GM21737 (cell line): ENCODE results near the gene MORN5.
"Not testable (repeated sequence)": the region's sequence is repeated elsewhere in the genome, so short reads cannot be mapped to it uniquely, and the experiment has no call there.

Experiments used
- ATAC-seq: cut with Tn5 transposase; IDR thresholded peaks from one replicate; pipeline ENCODE4 v1.9.1; 2021; ENCODE audit warnings: mild to moderate bottlenecking, moderate library complexity; ENCODE audit not compliant: unreplicated experiment

Gene MORN5

DNA sequence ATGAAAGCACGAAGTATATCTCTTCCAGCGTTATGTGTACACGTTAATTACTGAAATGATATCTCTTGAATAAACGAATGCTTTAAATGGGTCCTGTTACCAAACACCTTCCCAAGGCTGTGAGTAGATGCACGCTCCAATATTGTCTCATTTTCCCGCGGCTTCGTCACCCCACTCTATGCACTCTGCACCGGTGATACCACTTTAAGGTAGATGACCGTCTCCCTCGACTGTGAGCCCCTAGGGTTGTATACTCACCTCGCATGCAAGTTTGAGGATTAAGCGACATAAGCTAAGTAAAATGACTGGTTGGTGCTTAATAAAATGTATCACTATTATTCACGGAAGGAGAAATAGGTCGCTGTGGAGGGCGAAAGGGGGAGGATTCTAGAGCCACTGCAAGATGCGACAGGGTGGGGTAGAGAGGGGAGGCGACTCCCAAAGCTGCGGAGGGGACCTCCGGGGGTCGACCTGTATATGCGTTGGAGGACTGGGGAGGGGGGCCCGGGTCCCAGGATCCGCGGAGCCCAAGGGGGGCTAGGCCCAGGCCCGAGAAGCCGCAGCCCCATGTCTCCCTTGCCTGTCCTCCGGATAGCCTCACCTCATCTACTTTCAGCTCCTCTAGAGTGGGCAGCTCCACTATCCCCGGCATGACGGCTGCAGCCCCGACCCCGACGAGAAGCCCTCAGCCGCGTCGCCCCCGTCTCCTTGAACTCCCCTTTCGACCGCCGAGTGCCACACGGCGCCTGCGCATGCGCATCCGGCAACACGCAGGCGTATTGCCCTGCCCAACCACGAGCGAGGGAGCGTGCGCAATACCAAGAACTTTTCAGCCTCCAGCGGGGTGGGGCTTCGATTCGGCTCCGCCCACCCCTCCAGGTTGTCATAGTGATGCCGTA lies at the start of gene MORN5, which contains the start of gene NDUFA8:
Gene MORN5 (plus strand): TSS at position 883 of the 899 bp plus-strand sequence. CDS start 65 bp downstream, outside the sequence.
Gene NDUFA8 (minus strand): TSS at position 754 of the 899 bp plus-strand sequence. CDS start 102 bp downstream, at position 652.
- ATAC-seq, result peak; percentile 88

DNA sequence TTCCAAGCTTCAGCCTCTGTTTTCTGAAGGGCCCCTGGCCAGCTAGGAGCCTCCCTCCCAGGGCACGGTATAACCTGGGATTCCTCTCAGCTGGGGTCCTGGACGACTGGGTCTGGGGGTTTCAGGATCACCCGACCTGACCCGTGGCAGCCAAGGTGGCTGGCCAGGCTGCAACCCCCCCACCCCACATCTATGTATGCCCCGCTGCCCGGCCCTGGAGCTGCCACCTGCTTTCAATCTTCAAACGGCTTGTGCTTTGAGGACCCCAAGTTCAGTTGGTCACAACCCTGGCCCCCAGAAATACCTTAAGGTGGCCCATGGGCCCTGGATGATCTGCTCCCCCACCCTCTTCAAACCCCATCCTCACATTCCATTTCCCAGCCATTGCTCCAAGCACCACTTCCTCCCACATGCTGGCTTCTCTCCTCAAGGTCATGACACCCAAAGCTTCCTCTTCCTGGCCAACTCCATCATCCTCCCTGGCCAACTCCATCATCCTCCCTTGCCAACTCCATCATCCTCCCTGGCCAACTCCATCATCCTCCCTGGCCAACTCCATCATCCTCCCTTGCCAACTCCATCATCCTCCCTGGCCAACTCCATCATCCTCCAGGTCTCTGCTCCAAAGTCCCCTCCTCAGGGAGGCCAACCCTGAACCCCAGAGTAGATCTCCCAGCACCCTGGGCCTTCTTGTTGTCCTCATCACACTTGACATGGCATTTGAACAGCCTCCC lies 49.4 kb upstream of the MORN5 start:
- no peak for ATAC-seq

DNA sequence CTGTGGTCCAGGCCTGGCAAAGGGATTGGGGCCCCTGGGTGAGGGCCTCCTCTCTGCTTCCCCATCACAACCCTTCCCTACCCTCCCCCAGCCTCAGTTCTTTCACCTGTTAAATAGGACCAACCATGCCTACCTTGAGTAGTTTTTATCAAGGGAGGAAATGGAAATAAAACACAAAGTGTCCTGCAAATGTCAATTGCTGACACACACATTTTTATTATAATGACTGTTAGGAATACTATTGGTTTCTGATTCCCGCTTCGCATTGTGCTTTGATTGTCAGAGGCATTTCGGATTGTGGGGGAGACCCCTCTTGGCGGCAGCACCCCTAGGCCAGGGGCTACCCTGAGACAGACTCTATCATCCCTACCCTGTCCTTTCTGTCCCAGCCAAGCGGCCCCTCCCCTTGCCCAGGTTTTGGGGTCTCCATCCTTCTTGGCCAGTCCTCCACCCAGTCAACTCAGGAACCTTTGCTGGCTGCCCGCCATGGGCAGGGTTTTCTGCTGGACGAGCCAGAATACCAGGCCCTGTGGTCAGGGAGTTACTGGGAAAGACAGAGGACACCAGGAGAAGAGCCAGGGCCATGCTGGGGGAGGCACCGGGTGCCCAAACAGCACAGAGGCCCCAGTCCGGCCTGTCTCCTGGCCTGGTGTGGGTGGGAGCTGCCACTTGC lies 48.2 kb upstream of the MORN5 start:
- ATAC-seq, result no peak

DNA sequence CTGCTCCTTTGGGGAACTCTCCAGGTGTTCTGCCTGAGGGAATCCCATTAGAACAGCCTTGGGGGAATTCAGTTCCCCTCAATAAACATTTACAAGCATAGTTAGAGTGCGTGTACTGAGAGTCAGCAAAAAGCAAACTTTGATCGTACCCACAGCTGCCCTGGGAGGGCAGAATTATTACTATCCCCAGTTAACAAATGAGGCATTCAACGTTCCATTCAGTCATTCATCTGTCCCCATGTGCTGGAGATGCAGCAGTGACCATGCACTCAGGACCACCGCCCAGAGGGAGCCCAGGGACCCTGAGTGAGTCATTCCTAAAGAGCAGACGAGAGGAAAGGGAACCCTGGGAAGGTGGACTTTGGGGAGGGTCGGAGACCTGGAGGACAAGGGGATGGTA lies 47.5 kb upstream of the MORN5 start:
- ATAC-seq, result no peak

DNA sequence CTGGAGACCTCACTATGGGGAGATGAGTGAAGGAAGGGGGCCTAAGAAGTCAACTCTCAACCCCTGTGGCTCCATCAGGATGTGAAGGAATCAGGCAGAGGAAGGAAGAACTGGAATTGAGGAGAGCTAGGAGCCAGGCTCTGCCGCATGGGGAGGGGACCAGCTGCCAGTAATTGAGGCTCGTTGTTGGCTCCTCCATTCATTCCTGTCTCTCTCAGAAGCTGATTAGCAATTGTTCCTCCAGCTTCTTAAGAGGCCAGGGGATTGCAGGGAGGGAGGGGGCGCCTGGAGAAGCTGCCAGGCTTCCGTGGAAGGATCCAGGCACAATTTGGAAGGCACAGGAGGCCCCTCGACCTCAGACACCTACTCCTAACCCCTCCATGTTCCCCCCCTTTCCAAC lies 46.1 kb upstream of the MORN5 start:
- ATAC-seq, result no peak

DNA sequence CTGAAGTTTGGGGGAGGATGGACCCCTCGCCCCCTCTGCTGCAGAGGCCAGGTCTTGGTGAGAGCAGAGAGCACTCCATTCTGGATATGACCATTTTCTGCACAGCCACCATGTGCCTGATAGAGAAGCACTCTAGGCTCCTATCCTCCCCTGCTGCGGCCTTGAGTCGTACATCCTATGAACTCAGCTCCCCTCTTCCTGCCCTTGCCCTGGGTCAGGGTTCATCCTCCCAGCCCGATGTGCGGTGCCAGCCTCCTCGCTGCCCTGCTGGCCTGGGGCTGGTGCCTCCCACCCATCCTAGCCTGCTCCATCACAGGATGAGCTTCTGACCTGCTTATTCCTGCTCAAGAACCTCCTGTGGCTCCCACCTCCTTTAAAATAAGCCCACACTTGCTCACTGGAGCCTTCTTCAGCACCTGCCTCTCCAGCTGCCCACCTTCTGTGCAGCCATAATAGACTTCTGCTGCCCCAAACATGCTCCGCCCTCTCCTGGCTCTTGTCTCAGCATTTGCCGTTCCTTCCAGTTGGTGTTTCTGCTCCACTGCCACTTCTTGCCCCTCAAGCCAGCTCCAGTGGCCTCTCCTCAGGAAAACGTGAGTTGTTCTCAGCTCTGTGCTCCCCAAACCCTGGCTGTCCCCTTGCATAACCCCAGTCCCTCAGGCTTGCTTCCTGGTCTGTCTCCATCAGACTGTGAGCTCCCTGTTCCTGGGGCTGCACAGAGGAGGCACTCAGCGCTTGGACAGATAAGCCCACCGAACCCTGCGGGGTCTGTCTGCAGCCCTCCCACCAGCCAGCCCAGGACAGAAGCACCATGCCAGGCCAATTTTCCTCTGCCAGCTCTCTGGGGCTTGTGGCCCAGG lies 44.3 kb upstream of the MORN5 start:
- no peak for ATAC-seq

DNA sequence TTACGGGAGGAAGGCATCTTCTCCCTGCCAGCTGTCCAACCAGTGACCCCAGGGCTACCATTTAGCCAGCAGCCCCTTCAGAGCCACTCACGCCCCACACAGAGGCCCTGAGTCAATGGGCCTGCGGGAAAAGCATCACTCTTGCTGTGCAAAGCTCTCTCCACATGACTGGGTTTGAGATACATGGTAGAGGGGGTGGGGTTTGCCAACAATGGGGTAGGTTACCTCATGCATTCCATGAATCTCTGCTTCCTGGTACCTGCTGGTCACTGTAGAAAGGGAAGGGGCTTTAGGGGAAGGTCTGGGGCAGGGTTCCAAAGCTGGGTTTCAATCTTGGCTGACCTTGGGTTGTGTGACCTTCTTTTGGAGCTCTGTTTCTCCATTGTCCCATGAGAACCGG lies 43.7 kb upstream of the MORN5 start:
- ATAC-seq, result no peak

DNA sequence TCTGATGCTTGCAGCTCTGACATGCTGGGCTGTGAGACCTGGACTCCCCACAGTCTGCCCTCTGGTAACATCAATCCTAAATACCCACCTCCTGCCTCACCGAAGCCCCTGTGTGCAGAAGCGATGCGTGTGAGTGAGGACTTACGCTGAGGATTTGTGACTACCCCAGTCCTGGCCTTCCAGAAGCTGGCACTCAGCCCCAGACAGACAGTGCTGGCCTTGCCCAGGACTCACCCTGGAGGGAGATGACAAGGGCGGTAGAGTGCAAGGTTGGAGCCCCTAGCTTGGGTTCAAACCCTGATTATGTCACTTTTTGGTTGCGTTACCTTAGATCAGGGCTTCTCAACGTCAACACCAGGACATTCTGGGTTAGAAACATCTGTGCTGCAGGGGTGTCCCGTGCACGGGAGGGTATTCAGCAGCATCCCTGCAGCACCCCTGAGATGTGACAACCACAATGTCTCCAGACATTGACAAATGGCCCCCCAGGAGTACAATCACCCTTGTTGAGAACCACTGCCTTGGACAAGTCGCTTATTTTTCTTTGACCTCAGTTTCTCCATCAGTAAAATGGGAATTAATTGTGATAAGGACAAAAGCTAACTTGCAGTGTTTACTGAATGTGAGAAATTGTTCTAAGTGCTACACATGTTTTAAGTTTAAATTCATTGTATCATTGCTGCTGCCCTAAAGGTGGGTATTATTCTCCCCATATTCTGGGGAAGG lies 43.1 kb upstream of the MORN5 start:
- ATAC-seq, result no peak

DNA sequence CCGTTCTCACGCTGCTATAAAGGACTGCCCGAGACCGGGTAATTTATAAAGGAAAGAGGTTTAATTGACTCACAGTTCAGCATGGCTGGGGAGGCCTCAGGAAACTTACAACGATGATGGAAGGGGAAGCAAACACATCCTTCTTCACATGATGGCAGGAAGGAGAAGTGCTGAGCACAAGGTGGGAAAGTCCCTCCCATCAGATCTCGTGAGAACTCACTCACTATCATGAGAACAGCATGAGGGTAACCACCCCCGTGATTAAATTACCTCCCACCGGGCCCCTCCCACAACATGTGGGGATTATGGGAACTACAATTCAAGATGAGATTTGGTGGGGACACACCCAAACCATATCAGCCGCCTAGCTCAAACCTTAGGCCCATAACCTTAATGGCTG lies 42.5 kb upstream of the MORN5 start:
- not testable (repeated sequence) for ATAC-seq

DNA sequence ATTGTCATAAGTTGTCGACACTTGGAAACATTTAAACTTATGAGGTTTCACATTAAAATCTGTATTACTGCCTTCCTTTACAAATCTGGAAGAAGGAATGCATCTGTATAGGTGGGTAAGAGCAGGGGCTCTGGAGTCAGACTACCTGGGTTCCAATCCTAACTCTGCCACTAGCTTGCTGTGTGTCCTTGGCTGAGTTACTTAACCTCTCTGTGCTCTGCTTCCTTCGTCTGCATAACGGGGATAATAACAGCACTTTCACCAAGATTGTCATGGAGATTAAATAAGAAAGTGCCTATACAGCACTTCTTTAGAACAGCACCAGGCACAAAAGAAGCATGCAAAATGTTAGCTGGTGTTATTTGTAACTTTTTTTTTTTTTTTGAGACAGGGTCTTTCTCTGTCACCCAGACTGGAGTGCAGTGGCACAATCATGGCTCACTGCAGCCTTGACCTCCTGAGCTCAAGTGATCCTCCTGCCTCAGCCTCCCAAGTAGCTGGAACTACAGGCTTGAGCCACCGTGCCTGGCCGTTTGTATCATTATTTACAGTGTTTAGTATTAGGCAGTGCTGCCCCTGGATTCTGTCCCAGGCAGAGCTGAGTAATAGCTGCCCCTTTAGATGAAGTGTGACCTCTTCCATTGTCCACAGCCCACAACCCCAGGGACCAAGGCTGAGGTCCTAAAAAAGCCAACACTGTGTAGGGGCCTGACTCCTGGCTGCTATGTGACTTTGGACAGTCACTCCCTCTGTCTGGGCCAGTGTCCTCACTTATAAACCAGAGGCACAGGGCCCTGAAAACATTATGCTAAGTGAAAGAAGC lies 41.2 kb upstream of the MORN5 start:
- ATAC-seq, result no peak

DNA sequence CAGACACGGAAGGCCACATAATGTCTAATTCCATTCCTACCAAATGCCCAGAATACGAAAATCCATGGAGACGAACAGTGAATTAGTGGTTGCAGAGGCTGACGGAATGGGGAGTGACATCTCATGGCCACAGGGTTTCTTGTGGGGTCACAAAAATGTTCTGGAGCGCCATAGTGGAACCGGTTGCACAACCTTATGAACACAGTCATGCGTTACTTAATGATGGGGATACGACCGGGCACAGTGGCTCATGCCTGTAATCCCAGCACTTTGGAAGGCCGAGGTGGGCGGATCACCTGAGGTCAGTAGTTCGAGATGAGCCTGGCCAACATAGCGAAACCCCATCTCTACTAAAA lies 40.6 kb upstream of the MORN5 start:
- no peak for ATAC-seq

DNA sequence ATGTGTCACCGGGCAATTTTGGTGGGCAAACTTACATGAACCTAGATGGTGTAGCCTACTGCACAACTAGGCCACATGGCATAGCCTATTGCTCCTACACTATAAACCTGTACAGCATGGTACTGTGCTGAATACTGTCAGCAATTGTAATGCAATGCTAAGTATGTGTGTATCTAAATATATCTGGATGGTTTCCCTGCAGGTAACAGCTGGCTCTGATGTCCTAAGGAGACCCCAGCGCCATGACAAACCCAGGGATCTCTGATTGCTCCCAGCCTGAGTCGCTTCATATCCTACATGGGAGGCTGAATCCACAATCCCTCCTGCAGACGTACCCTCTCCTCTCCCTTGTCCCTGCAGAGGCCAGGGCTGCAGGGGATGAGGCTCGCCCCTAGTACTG lies 40.0 kb upstream of the MORN5 start:
- no peak for ATAC-seq

DNA sequence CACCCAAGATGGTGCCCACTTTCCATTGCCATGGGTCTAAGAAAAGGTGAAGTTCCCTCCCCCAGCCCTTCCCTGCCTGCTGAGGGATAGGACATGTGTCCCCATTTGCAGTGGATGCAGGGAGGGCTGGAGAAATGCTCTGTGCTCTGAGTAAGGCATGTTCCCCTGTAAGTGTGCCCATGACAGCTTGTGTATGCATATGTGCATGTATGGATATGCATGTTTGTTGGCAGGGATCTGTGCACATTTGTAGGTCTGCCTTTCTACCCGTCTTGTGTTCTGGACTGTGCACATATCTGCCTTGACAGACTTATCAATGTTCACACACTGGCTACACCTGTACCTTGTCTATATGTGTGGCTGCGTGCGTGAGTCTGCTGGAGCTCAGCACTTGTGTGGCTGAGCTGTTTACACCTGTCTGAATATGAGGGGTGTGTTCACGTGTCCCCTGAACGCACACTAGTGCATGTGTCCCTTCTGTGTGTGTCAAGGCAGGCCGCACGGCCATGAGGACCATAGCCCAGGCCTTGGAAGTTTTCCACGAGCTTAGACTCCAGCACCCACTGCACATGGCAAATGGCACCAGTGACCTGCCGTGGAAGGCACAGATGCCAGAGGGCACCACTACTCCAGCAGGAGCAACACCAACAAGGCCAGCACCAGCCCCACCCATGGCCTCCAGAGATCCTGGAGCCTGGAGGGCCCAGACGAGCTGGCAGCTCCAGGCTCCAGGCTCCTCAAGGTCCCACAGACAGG lies 39.2 kb upstream of the MORN5 start:
- ATAC-seq, result no peak

DNA sequence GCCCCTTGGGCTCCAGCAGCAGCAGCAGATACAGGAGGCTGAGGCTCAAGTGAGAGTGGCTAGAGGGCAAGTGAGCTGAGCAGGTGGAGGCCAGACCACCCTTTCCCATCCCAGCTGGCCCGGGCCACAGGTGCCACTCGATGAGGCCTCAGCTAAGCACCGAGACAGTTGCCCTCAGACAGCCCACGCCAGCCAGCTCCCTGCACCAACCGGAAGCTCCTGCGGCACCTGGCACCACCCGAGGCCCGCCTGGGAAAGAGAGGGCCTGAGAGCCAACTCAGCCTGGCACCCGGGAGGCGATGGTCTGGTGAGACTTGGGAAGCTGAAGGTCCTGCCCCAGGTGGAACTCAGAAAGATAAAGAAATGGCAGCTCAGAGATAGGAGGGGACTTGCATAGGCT lies 38.3 kb upstream of the MORN5 start:
- ATAC-seq, result no peak

DNA sequence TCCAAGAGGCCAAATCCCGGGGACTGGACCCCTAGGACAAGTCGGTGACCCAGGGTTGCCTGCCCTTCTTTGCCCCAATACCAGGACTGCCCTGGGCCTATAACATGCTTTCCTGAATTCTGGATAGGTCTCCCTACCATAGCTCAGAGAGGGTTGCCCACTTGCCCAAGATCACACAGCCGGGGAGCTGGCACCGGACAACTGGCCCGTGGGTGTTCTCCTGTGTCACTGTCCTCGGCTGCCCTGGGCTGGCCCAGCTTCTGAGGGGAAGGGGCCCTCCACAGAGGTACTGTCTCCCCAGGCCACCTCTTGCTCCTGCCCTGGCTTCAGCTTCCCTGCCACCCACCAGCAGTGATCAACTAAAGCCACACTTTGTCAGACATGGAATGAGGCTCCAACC lies 37.8 kb upstream of the MORN5 start:
- ATAC-seq, result no peak

DNA sequence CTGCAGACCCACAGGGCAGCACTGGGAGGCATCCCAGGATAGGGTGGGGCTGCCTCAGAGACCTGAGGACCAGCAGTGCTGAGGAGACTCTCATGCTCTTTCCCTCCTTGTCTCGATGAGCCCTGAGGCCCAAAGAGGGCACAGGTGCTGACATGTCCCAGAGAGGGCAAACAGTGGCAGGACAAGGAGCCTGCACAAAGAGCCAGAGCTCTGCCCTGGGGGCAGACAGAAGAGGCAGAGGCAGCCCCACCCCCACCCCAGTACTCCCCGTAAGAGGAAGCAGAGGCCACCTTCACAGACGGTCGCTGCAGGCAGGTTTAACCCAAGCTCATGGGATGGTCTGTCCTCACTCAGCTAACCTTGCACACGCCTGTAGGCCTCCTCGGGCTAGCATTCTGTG lies 37.2 kb upstream of the MORN5 start:
- ATAC-seq, result no peak

DNA sequence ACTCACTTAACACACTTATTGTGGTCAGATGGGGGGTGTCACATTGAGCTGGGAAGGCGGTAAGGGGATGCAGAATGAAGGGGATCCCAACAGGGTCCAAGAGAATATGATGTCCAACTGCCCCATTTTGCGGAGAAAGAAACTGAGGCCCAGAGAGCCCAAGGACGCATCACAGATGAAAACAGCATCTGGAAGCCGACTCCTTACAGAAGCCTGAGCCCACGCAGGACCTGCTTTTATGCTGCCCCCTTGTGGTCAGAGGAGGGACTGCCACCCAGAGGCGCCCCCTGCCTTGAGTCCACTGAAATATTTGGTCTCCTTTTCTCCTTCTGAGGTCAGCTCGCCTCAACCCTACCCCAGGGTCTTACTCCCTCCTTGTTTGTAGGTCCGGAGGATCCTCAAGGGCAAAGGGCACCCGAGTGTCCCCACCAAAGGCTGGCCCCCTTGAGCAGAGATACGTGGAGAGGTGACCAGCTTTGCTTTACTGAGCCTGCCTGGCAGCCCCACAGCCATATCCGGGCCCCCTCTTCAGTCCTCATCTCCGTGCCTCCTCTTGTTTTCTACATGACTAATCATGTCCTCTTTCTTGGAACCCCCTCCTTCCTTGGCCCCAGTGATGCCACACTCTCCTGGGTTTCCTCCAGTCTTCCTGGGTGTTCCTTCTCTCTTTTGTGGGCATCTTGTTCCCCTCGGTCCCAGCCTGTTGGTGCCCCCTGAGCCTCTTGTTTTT lies 36.6 kb upstream of the MORN5 start:
- ATAC-seq, result no peak

DNA sequence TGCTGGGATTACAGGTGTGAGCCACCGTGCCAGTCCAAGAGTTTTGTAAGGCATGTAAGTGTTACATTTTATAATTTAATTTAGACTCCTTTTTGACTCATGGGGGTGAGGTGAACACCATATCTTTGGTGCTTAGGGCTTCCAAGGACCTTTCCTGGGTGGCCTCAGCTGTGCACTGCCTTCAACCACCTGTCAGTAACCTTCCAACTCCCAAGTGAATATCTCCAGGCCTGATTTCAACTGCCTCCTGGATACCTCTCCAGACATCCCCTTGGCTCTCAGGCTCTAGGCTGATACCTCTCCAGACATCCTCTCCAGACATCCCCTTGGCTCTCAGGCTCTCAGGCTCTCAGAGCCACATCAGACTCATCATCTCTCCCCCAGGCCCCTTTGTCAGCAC lies 35.7 kb upstream of the MORN5 start:
- ATAC-seq, result no peak
